HepG2 (cell line): ENCODE data around the gene SDK1. TPM values are rescaled to one million over a fixed set of nuclear protein-coding genes. Genes with fewer than 3 reads are reported as not detected.

ENCODE experiments used
- ATAC-seq: fragments of 200-7000 bp; cut with Tn5 transposase; 3 replicates; pipeline ENCODE4 v1.9.1; 2020; ENCODE audit warnings: mild to moderate bottlenecking, moderate library complexity
- BruUV-seq: library from RNA; stranded (reverse); fragments of 400-500 nt; replicated peaks from 2 replicates; lab custom pipeline; 2021; lab: Mats Ljungman, UMichigan
- CTCF ChIA-PET: fragments of 300-600 bp; formaldehyde crosslinking; extraction: SDS; loops from one replicate; lab custom pipeline; 2021; ENCODE audit warnings: low total read pairs, inconsistent platforms, low intra/inter-chr PET ratio; lab: Yijun Ruan, JAX
- POLR2A ChIA-PET: fragments of 350-600 bp; sonication (Branson Sonifier 250); formaldehyde crosslinking; loops from one replicate; lab custom pipeline; 2020; ENCODE audit warnings: antibody characterized with exemption, inconsistent platforms; lab: Yijun Ruan, JAX
- DNase-seq: peaks from one replicate; pipeline ENCODE4 v3.0.0-alpha.2; 2015; ENCODE audit warnings: low spot score
- FAIRE-seq: peaks from 3 replicates; lab custom pipeline; 2011; peaks lifted over from hg19 to GRCh38; lab: Jason Lieb, UNC
- H2AFZ ChIP-seq: one replicate; pipeline ENCODE4 v1.6.1; 2011; ENCODE audit warnings: low read length, inconsistent platforms
- H3K27ac ChIP-seq: fragments of 300-600 bp; 3 replicates; pipeline ENCODE4 v1.8.0; 2011; ENCODE audit warnings: mixed run types, mild to moderate bottlenecking, mixed read lengths, low read length, inconsistent platforms; ENCODE audit not compliant: insufficient read depth; ENCODE audit errors: extremely low read length
- H3K27me3 ChIP-seq, 2 experiments: fragments of 200-600 bp in 1 of 2; 2 replicates in 1 of 2; 3 replicates in 1 of 2; pipeline versions ENCODE4 v1.6.0 to v1.8.0; 2011; ENCODE audit warnings: low read length in 2 of 2, mild to moderate bottlenecking in 2 of 2, moderate library complexity in 2 of 2, inconsistent platforms in 1 of 2; ENCODE audit not compliant: insufficient read depth in 2 of 2, control insufficient read depth in 1 of 2
- H3K36me3 ChIP-seq, 2 experiments: fragments of 200-600 bp in 1 of 2; replicated peaks in 1 of 2; 2 replicates in 1 of 2; 3 replicates in 1 of 2; pipeline versions ENCODE4 v1.5.1 to v1.8.0; 2011; ENCODE audit warnings: low read length in 2 of 2, inconsistent platforms in 1 of 2; ENCODE audit not compliant: insufficient read depth in 2 of 2, control insufficient read depth in 1 of 2
- H3K4me1 ChIP-seq: 2 replicates; pipeline ENCODE4 v1.5.1; 2012; ENCODE audit warnings: low read length, inconsistent platforms; ENCODE audit not compliant: insufficient read depth
- H3K4me2 ChIP-seq: 2 replicates; pipeline ENCODE4 v1.6.0; 2011; ENCODE audit warnings: low read depth, low read length, inconsistent platforms
- H3K4me3 ChIP-seq, 3 experiments: fragments of 200-600 bp in 1 of 3; sonication (generic), shearing (Covaris generic) in 1 of 3; replicated peaks in 1 of 3; 2 replicates each; pipeline ENCODE4 v1.5.1; 2011 to 2016; ENCODE audit warnings: low read length in 3 of 3, inconsistent platforms in 2 of 3, low read depth in 2 of 3, mild to moderate bottlenecking in 2 of 3, control low read depth in 1 of 3, mixed read lengths in 1 of 3; ENCODE audit not compliant: insufficient read depth in 1 of 3
- H3K79me2 ChIP-seq: one replicate; pipeline ENCODE4 v1.6.1; 2011; ENCODE audit warnings: low read length, inconsistent platforms; ENCODE audit not compliant: insufficient read depth
- H3K9ac ChIP-seq: 2 replicates; pipeline ENCODE4 v1.6.0; 2011; ENCODE audit warnings: mild to moderate bottlenecking, low read depth, low read length, inconsistent platforms; ENCODE audit not compliant: insufficient read depth
- H3K9me3 ChIP-seq: 2 replicates; pipeline ENCODE4 v1.5.1; 2012; ENCODE audit warnings: mild to moderate bottlenecking, low read length
- H4K20me1 ChIP-seq: 2 replicates; pipeline ENCODE4 v1.6.0; 2011; ENCODE audit warnings: inconsistent platforms, mild to moderate bottlenecking, low read length, moderate library complexity; ENCODE audit not compliant: insufficient read depth
- CEBPB ChIP-seq: IDR thresholded peaks from 2 replicates; pipeline ENCODE4 v1.6.1; 2011; ENCODE audit warnings: low read depth, low read length, improper control_type of control experiment, borderline replicate concordance
- CREB1 ChIP-seq, 2 experiments: fragments of 450-650 bp in 1 of 2; IDR thresholded peaks; 2 replicates each; pipeline ENCODE4 v1.6.1; 2016 to 2017; ENCODE audit warnings: control low read depth in 1 of 2, mild to moderate bottlenecking in 1 of 2, missing compliant biosample characterization in 1 of 2, missing genetic modification characterization in 1 of 2
- MEF2D ChIP-seq: sonication (generic); formaldehyde crosslinking; IDR thresholded peaks from 2 replicates; pipeline ENCODE4 v1.5.1; 2020; ENCODE audit warnings: mild to moderate bottlenecking, missing genetic modification reagents
- MYNN ChIP-seq: sonication (generic); formaldehyde crosslinking; IDR thresholded peaks from 2 replicates; pipeline ENCODE4 v1.4.0; 2020; ENCODE audit warnings: mild to moderate bottlenecking, low read depth, missing genetic modification reagents
- RFX5 ChIP-seq: IDR thresholded peaks from 2 replicates; pipeline ENCODE4 v1.6.1; 2011; ENCODE audit warnings: low read depth, low read length, improper control_type of control experiment
- SRSF1 ChIP-seq: fragments of 200-400 bp; formaldehyde crosslinking; optimal IDR thresholded peaks from 2 replicates; pipeline ENCODE3; 2017; ENCODE audit warnings: mild to moderate bottlenecking, low read depth, low read length, moderate library complexity
- ZFP41 ChIP-seq: sonication (generic); formaldehyde crosslinking; IDR thresholded peaks from 2 replicates; pipeline ENCODE4 v1.4.0; 2020; ENCODE audit warnings: mild to moderate bottlenecking, missing genetic modification reagents, borderline replicate concordance
- WGBS: methylation state at CpG from one replicate; pipeline ENCODE4 v1.1.6; 2017; ENCODE audit warnings: low lambda C conversion rate; 5-methylcytosine and 5-hydroxymethylcytosine counted together
- in situ Hi-C: cut with HindIII; loops from 2 replicates; pipeline ENCODE4 v1.10.0; 2017; ENCODE audit warnings: low pct_unique_long_range_greater_than_20kb; ENCODE audit not compliant: extremely low pct_ligation_motif_present
- intact Hi-C: fragments of 100-400 bp; cut with micrococcal nuclease; formaldehyde crosslinking; loops from one replicate; pipeline ENCODE4 v1.10.0; 2022; ENCODE audit not compliant: unreplicated experiment
- polyA plus RNA-seq, 8 experiments: library from polyadenylated mRNA; depleted of rRNA in 3 of 8; stranded (reverse) in 7 of 8; unstranded in 1 of 8; fragments of >200 nt; fragmentation: Illumina TruSeq in 4 of 8; extraction: Trizol in 4 of 8; gene quantifications; 2 replicates each; pipeline versions ENCODE4 v1.2.1 to v1.2.3, GENCODE V29; 2011 to 2016; ENCODE audit warnings: low read depth in 4 of 8, missing spikeins in 1 of 8, mixed read lengths in 1 of 8; ENCODE audit not compliant: insufficient read depth in 1 of 8
- total RNA-seq, 5 experiments: library from RNA; depleted of rRNA; stranded (reverse); fragments of >200 nt; fragmentation: Illumina TruSeq; extraction: Trizol; gene quantifications; 2 replicates each; pipeline ENCODE4 v1.2.3, GENCODE V29; 2016; ENCODE audit warnings: low read depth in 1 of 5
- TF ChIP-seq, protein P1 (sequence below): sonication (generic); formaldehyde crosslinking; conservative IDR thresholded peaks from 2 replicates; pipeline ENCODE4 v1.4.0; 2020; ENCODE audit warnings: mild to moderate bottlenecking, missing genetic modification reagents, moderate library complexity
- TF ChIP-seq, protein P2 (sequence below): sonication (generic); formaldehyde crosslinking; IDR thresholded peaks from 2 replicates; pipeline ENCODE4 v1.9.0; 2022; ENCODE audit warnings: low read depth, missing genetic modification reagents

Gene SDK1
- total and polyA plus RNA-seq, 2 of the 13 experiments (the other 11 are each of a cell fraction or from before 2014, with no cell fraction given) = 0.35 to 2.4 TPM

DNA sequence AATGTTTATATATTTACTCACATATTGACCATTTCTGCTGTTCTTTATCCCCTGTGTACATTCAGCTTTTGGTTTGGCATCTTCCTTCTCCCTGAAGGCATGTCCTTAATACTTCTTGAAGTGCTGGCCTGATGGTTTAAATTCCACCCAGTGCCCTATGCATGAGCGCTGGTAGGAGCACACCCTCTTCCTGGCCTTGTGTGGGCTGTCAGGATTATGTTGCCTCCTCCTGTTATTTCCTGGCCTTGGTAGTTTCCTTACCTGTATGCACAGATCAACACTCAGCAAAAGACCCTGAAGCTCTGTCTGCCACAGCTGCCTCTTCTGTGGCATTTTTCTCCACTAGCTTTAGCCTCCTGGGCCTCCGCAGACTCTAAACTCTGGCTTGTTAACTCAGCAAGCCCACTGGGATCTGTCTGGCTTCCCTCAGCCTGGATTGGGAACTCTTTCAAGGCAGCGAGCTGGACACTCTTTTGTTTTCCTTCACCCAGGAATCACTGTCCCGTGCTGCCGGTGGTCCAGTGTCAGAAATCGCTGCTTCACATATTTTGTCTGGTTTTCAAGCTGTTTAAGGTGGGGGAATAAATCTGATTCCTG is 595.2 kb downstream of the SDK1 start:
- no peaks in the 10 kb centered on the region for H3K79me2 ChIP-seq
- intact Hi-C loops = loop anchor here (2.0 to 10.0 kb wide), 2 partner anchors 413 to 1031 kb away; no protein-coding TSS in a partner anchor
- no peaks in the 10 kb centered on the region for H4K20me1 ChIP-seq
- H3K4me3 ChIP-seq = no peak overlapping the region
- no peaks in the 10 kb centered on the region for H3K9me3 ChIP-seq
- 92% methylated on average over 6 of the region's 6 CpGs for WGBS
- H3K4me2 ChIP-seq = no peak overlapping the region
- ChIA-PET POLR2A (no interaction called here), CTCF (interaction anchor here (2.4 kb wide), 1 partner anchor 414 kb away, joined by 9 read pairs; no protein-coding TSS in a partner anchor)
- in situ Hi-C loops = no loop called here
- no peak overlapping the region for H3K27ac ChIP-seq
- no TSS peak for BruUV-seq
- ATAC-seq (no peak), DNase-seq (no peak), FAIRE-seq (no peak)
- no peak overlapping the region for H2AFZ ChIP-seq
- TF ChIP-seq, protein P1, sequence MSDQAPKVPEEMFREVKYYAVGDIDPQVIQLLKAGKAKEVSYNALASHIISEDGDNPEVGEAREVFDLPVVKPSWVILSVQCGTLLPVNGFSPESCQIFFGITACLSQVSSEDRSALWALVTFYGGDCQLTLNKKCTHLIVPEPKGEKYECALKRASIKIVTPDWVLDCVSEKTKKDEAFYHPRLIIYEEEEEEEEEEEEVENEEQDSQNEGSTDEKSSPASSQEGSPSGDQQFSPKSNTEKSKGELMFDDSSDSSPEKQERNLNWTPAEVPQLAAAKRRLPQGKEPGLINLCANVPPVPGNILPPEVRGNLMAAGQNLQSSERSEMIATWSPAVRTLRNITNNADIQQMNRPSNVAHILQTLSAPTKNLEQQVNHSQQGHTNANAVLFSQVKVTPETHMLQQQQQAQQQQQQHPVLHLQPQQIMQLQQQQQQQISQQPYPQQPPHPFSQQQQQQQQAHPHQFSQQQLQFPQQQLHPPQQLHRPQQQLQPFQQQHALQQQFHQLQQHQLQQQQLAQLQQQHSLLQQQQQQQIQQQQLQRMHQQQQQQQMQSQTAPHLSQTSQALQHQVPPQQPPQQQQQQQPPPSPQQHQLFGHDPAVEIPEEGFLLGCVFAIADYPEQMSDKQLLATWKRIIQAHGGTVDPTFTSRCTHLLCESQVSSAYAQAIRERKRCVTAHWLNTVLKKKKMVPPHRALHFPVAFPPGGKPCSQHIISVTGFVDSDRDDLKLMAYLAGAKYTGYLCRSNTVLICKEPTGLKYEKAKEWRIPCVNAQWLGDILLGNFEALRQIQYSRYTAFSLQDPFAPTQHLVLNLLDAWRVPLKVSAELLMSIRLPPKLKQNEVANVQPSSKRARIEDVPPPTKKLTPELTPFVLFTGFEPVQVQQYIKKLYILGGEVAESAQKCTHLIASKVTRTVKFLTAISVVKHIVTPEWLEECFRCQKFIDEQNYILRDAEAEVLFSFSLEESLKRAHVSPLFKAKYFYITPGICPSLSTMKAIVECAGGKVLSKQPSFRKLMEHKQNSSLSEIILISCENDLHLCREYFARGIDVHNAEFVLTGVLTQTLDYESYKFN = no peak
- TF ChIP-seq CEBPB = no peak
- no peak for TF ChIP-seq MEF2D (CRISPR knock-in tag)
- TF ChIP-seq MYNN (CRISPR knock-in tag) = no peak
- TF ChIP-seq, protein P2, sequence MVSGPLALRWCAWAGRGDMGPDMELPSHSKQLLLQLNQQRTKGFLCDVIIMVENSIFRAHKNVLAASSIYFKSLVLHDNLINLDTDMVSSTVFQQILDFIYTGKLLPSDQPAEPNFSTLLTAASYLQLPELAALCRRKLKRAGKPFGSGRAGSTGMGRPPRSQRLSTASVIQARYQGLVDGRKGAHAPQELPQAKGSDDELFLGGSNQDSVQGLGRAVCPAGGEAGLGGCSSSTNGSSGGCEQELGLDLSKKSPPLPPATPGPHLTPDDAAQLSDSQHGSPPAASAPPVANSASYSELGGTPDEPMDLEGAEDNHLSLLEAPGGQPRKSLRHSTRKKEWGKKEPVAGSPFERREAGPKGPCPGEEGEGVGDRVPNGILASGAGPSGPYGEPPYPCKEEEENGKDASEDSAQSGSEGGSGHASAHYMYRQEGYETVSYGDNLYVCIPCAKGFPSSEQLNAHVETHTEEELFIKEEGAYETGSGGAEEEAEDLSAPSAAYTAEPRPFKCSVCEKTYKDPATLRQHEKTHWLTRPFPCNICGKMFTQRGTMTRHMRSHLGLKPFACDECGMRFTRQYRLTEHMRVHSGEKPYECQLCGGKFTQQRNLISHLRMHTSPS = no peak
- TF ChIP-seq RFX5 = no peak
- no peak for TF ChIP-seq ZFP41 (CRISPR knock-in tag)
- no peak for TF ChIP-seq SRSF1
- TF ChIP-seq CREB1 (IDR thresholded peaks at IDR 0.05) = no peak
- TF ChIP-seq CREB1 (CRISPR knock-in tag; IDR thresholded peaks at IDR 0.05) = no peak
- no peaks in the 10 kb centered on the region for H3K4me1 ChIP-seq
- H3K36me3 ChIP-seq = no peaks in the 10 kb centered on the region
- H3K9ac ChIP-seq = no peak overlapping the region
- no peaks in the 10 kb centered on the region for H3K27me3 ChIP-seq
